Activated CD8-positive, alpha-beta memory T cell treated with anti-CD3 and anti-CD28 coated beads for 48 hours (primary cell): ENCODE results near the gene TOM1.

ENCODE experiments used
- DNase-seq, 3 experiments: peaks; one replicate each; pipeline ENCODE4 v3.0.0-alpha.2; 2020; ENCODE audit warnings: low read depth in 2 of 3, low spot score in 2 of 3

TOM1 gene

GRCh38 chr22:35306350-35306967 is 6.8 kb downstream of the TOM1 start:
- DNase-seq, result no peak

- DNase-seq, result no peak
These were observed 7.7 kb downstream of the TOM1 start for GRCh38 chr22:35307372-35307771.

DNA sequence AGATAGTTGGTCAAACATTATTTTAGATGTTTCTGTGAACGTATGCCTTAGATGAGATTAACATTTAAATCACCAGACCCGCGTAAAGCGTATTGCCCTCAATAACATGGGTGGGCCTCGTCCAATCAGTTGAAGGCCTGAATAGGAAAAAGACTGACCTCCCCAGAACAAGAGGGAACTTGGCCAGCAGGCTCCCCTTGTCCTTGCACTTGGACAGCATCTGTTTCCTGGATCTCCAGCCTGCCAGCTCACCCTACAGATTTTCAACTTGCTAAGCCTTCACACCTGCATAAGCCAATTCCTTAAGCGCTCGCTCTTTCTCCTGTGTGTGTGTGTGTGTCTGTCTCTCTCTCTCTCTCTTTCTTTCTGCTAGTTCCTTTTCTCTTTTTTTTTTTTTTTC is 8.2 kb downstream of the TOM1 start:
- DNase-seq, result no peak

DNA sequence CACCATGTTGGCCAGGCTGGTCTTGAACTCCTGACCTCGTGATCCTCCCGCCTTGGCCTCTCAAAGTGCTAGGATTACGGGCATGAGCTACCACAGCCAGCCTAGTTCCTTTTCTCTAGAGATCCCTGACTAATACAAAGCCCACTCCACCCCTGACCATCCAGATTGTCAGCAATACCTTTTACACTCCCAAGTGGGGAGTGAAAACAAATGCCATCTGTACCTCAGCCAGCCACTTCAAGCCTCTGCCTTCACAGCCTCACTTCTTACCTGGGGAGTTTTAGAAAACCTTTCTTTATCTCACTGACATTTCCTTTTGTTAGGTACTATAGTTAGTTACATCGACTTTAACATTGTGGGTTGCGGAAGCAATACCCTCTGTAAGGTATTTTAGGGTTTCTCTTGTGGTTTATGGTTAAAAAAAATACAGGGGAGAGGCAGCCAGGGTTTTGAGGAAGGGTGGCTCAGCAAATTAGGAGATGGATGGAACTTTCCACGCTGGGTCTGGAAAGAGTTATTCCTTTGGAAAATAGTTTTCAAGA is 8.9 kb downstream of the TOM1 start:
- no peak for DNase-seq

- no peak for DNase-seq
These were observed 11.2 kb downstream of the TOM1 start for GRCh38 chr22:35310556-35311550.

GRCh38 chr22:35311551-35311999 is 11.9 kb downstream of the TOM1 start:
- no peak for DNase-seq

DNA sequence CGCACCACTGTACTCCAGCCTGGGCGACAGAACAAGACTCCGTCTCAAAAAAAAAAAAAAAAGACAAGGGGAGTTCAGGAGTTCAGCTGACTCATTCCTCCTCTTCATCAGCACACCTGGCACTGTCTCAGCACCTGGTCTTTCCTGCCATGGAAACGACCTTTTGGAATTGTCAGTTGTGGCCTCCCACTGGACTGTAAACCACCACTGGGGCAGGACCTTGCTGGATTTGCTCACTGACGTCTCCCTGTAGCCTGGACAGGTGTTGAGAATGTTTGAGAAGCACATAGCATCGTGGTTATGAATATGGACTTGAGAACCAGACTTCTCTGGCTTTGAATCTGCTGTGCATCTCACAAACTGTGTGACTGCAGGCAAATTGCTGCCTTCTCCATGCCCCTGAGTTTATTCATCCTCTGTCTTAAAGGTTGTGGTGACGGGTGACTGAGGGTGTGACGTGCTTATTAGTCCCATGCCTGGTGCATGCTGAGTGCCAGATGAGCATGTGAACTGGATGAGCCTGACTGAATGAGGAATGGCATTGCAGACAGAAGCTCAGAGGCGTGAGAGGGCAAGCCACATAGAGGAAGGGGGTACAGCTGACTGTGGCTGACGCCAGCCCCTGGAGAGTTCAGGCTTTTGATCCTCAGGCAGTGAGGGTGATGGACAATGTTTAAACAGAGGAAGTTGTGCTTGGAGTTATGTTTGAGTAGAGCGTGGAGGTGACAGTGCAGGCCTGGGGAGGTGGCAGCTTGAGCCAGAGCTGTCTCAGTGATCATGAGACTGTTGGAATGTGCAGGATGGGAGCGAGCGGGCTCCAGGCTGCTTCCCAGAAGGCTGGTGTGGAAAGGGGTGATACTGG is 12.7 kb downstream of the TOM1 start:
- DNase-seq, result no peak

DNA sequence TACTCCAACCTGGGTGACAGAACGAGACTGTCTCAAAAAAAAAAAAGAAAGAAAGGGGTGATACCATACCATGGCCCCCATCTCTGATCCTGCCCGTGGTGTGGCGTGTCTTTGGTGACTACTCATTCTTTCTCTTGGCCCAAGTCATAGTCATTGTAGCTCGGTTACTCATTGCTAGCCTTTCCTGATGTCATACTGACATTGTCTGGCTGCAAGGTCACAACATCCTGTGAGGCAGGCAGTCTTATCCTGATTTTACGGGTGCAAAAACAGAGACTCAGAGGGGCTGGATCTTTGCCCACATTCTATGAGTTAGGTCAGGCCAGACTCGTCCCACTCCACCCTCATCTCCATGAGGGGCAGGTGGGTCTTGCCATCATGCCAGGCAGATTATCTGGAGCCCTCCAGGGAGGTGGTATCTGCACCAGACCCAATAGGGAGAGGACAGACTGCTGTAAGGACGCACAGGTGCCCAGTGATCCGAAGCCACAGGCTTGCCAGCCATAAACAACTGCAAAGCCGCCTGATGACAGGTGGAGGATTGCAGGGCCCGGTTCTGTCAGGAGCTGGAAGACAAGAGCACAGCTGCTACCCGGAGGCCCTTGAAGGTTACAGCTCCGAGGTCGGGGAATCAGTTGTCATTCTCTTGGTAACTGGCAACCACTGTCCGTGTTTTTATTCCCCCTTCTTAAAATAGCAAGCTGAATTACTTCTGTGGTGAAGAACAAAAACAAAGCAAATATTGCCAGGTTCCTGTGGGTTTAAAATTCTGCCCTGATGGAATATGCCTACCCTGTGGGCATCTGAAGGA is 13.8 kb downstream of the TOM1 start:
- DNase-seq, result no peak

DNA sequence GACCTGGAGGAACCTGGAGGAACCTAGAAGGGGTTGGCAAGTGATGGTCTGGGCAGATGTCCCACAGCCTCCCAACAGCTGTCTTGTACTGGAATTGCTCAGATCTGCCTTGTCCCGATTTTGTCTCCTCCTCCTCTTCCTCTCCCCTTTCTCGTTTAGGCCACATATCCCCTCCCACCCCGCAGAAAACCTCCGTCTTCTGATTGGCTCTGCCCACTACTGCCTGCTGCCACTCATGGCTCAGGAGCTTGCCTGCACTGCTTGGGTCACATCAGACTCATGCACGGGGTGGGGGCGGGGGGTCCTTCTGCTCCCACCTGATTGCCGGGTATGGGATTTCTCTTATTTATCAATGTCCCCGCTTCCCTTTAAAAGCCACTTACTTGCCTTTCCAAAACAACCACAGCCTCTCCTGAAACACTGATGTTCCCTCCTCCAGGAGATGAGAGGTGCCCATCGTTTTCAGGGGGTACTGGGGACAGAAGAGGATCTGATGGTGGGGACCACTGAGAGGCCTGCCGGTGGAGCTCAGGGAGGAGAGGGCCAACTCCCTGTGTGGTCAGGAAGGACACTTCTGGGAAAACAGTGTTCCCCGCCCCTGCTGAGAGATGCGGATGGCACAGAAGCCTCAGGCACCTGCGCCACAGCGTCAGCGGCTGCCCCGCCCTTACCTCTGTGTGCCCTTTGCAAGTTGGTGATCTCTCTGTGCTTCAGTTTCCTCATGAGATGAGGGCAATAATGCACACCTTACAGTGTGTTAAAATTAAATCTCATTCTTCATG is 14.7 kb downstream of the TOM1 start:
- DNase-seq, result no peak

GRCh38 chr22:35315141-35315854 is 15.6 kb downstream of the TOM1 start:
- no peak for DNase-seq

- no peak for DNase-seq
These were observed 16.4 kb downstream of the TOM1 start for GRCh38 chr22:35315855-35316745.

GRCh38 chr22:35316751-35317150 is 17.1 kb downstream of the TOM1 start:
- DNase-seq, result no peak

GRCh38 chr22:35317680-35318290 is 18.1 kb downstream of the TOM1 start:
- DNase-seq, result no peak

GRCh38 chr22:35318346-35319215 is 18.9 kb downstream of the TOM1 start:
- no peak for DNase-seq

DNA sequence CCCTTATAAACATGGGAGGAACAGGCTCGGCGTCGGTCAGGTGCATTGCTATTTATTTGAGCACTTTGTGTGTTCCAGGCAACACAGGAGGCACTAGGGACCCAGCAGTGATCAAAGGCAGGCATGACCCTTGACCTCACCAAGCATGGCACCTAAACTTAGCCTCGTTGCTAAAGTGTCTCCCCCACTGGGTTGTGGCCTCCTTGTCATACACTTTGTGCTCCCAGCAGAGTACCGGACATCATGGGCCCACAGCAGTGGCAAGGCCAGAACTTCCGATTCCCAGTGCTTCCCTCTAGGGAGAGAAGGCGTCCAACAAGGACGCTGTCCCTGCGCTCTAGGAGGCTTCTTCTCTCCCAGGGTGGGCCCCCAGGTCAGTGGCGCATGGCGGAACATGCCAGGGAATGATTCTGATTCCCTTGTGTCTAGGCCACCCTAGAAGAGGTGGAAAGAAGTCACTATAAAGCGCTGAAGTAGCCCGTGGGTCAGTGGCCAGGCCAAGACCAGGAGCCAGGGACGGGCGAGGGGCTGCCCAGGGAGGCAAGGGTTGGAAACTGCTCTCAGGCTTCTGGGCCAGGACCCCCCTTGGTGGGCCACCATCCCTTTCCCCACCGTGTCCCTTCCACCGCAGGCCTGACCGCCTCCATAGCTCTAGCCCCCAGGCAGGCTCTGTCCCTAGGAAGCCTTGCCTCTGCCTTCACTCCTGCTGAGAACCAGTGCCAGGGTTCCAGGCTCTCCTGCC is 19.7 kb downstream of the TOM1 start:
- no peak for DNase-seq

DNA sequence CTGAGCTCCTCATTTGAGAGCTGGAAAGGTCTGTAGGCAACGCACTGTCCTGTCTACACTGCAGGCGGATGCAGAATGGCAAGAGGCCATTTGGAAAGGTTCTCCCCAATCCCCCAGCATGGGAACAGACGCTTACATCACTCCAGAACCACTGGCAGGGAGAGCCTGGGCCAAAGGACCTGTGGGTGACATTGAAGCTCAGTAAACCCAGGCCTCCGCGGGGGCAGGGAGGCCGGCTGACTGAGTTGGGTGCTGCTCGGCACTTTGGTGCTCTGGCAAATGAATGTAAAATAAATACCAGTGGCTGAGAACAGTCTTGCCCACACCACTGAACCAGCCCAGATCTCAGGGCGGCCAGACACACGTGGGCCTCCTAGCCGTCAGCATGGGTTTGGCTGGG is 22.4 kb downstream of the TOM1 start:
- no peak for DNase-seq
